ENCODE measurements around the gene TRIM24. TPM values are rescaled to one million over a fixed set of nuclear protein-coding genes. Genes with fewer than 3 reads are reported as not detected.

The TRIM24 gene
- polyA plus RNA-seq, 1 of the 3 experiments (the other 2 are of a cell fraction) = 5.3 TPM

- Histone ChIP-seq H3K27me3 (ENCODE audit: insufficient read depth) (no peaks in the 10 kb centered on the region), H2AFZ (ENCODE audit: low read depth) (no peak overlapping the region), H3K27ac (ENCODE audit: low read depth in 2 of 2, low read length in 1 of 2) (no peak overlapping the region), H3K79me2 (ENCODE audit: insufficient read depth) (no peaks in the 10 kb centered on the region), H3K9me3 (no peaks in the 10 kb centered on the region), H3K4me1 (ENCODE audit: control insufficient read depth in 1 of 2, insufficient read depth in 2 of 2, low read depth in 1 of 2, low read length in 1 of 2) (peaks cover 0 to 2% of the 10 kb centered on the region in 2 experiments; a peak in 1 of 4 replicates), H4K20me1 (ENCODE audit: insufficient read depth) (no peaks in the 10 kb centered on the region), H3K4me2 (no peak overlapping the region), H3K9ac (no peak overlapping the region), H3K36me3 (replicated peaks in 1 of 2; ENCODE audit: control insufficient read depth in 1 of 2, insufficient read depth in 2 of 2, low read length in 1 of 2) (no peaks in the 10 kb centered on the region), H3F3A (replicated peaks; ENCODE audit: insufficient read depth) (no peaks in the 10 kb centered on the region), H3K9me2 (no peaks in the 10 kb centered on the region), H3K4me3 (ENCODE audit: low read depth in 2 of 2, low read length in 1 of 2) (no peak overlapping the region)
- WGBS (ENCODE audit: low lambda C conversion rate) = 53% methylated on average over 11 of the region's 11 CpGs
- DNase-seq = no peak
- ChIA-PET POLR2A (no interaction called here), CTCF (interaction anchor here (0.5 to 1.7 kb wide), 3 partner anchors 10 to 202 kb away, joined by 3 read pairs; no protein-coding TSS in a partner anchor)
- no peak for TF ChIP-seq FOSL2 (IDR thresholded peaks at IDR 0.05; ENCODE audit: borderline replicate concordance, low read depth)
- no peak for TF ChIP-seq SMC3 (IDR thresholded peaks at IDR 0.05; ENCODE audit: low read depth, low read length)
- no peak for TF ChIP-seq EZH2phosphoT487 (IDR thresholded peaks at IDR 0.05; ENCODE audit: borderline replicate concordance, low read depth)
- no peak for TF ChIP-seq FOXM1 (IDR thresholded peaks at IDR 0.05; ENCODE audit: low read depth)
- no peak for TF ChIP-seq POLR2AphosphoS5 (IDR thresholded peaks at IDR 0.05; ENCODE audit: low read depth, low read length)
- TF ChIP-seq, protein P1, sequence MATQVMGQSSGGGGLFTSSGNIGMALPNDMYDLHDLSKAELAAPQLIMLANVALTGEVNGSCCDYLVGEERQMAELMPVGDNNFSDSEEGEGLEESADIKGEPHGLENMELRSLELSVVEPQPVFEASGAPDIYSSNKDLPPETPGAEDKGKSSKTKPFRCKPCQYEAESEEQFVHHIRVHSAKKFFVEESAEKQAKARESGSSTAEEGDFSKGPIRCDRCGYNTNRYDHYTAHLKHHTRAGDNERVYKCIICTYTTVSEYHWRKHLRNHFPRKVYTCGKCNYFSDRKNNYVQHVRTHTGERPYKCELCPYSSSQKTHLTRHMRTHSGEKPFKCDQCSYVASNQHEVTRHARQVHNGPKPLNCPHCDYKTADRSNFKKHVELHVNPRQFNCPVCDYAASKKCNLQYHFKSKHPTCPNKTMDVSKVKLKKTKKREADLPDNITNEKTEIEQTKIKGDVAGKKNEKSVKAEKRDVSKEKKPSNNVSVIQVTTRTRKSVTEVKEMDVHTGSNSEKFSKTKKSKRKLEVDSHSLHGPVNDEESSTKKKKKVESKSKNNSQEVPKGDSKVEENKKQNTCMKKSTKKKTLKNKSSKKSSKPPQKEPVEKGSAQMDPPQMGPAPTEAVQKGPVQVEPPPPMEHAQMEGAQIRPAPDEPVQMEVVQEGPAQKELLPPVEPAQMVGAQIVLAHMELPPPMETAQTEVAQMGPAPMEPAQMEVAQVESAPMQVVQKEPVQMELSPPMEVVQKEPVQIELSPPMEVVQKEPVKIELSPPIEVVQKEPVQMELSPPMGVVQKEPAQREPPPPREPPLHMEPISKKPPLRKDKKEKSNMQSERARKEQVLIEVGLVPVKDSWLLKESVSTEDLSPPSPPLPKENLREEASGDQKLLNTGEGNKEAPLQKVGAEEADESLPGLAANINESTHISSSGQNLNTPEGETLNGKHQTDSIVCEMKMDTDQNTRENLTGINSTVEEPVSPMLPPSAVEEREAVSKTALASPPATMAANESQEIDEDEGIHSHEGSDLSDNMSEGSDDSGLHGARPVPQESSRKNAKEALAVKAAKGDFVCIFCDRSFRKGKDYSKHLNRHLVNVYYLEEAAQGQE (IDR thresholded peaks at IDR 0.05; ENCODE audit: low read depth, low read length) = no peak
- TF ChIP-seq RAD21 (IDR thresholded peaks at IDR 0.05; ENCODE audit: low read length) = no peak
- TF ChIP-seq GABPA (IDR thresholded peaks at IDR 0.05; ENCODE audit: low read depth) = no peak
- no peak for TF ChIP-seq GATA2 (CRISPR knock-in tag; IDR thresholded peaks at IDR 0.05)
- TF ChIP-seq, protein P2, sequence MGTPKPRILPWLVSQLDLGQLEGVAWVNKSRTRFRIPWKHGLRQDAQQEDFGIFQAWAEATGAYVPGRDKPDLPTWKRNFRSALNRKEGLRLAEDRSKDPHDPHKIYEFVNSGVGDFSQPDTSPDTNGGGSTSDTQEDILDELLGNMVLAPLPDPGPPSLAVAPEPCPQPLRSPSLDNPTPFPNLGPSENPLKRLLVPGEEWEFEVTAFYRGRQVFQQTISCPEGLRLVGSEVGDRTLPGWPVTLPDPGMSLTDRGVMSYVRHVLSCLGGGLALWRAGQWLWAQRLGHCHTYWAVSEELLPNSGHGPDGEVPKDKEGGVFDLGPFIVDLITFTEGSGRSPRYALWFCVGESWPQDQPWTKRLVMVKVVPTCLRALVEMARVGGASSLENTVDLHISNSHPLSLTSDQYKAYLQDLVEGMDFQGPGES (IDR thresholded peaks at IDR 0.05; ENCODE audit: low read depth, low read length) = no peak
- no peak for TF ChIP-seq SIN3A (IDR thresholded peaks at IDR 0.05; ENCODE audit: borderline replicate concordance, low read depth, low read length)
- no peak for TF ChIP-seq MAX (IDR thresholded peaks at IDR 0.05; ENCODE audit: low read depth)
- TF ChIP-seq, protein P3, sequence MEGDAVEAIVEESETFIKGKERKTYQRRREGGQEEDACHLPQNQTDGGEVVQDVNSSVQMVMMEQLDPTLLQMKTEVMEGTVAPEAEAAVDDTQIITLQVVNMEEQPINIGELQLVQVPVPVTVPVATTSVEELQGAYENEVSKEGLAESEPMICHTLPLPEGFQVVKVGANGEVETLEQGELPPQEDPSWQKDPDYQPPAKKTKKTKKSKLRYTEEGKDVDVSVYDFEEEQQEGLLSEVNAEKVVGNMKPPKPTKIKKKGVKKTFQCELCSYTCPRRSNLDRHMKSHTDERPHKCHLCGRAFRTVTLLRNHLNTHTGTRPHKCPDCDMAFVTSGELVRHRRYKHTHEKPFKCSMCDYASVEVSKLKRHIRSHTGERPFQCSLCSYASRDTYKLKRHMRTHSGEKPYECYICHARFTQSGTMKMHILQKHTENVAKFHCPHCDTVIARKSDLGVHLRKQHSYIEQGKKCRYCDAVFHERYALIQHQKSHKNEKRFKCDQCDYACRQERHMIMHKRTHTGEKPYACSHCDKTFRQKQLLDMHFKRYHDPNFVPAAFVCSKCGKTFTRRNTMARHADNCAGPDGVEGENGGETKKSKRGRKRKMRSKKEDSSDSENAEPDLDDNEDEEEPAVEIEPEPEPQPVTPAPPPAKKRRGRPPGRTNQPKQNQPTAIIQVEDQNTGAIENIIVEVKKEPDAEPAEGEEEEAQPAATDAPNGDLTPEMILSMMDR (IDR thresholded peaks at IDR 0.05) = no peak
- no peak for TF ChIP-seq MXI1 (IDR thresholded peaks at IDR 0.05; ENCODE audit: low read depth, low read length)
- TF ChIP-seq, protein P4, sequence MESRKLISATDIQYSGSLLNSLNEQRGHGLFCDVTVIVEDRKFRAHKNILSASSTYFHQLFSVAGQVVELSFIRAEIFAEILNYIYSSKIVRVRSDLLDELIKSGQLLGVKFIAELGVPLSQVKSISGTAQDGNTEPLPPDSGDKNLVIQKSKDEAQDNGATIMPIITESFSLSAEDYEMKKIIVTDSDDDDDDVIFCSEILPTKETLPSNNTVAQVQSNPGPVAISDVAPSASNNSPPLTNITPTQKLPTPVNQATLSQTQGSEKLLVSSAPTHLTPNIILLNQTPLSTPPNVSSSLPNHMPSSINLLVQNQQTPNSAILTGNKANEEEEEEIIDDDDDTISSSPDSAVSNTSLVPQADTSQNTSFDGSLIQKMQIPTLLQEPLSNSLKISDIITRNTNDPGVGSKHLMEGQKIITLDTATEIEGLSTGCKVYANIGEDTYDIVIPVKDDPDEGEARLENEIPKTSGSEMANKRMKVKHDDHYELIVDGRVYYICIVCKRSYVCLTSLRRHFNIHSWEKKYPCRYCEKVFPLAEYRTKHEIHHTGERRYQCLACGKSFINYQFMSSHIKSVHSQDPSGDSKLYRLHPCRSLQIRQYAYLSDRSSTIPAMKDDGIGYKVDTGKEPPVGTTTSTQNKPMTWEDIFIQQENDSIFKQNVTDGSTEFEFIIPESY (IDR thresholded peaks at IDR 0.05; ENCODE audit: borderline replicate concordance, low read depth) = no peak
- TF ChIP-seq USF1 (IDR thresholded peaks at IDR 0.05; ENCODE audit: borderline replicate concordance, low read depth) = no peak
- TF ChIP-seq RFX5 (IDR thresholded peaks at IDR 0.05; ENCODE audit: low read length) = no peak
Measured at GRCh38 chr7:138607216-138608126, 147.4 kb downstream of the TRIM24 start.

Data from SK-N-SH (cell line).